K562 (cell line): ENCODE data around the gene ARID5B. TPM values are rescaled to one million over a fixed set of nuclear protein-coding genes. Genes with fewer than 3 reads are reported as not detected.

ENCODE experiments used
- EP400 ChIP-seq: fragments of 450-650 bp; IDR thresholded peaks from 2 replicates; pipeline ENCODE4 v1.6.1; 2017; ENCODE audit warnings: antibody characterized with exemption, mild to moderate bottlenecking, moderate library complexity
- HEY1 ChIP-seq: fragments of 250-450 bp; sonication (Bioruptor Pico); IDR thresholded peaks from 2 replicates; pipeline ENCODE4 v1.5.0; 2020; ENCODE audit warnings: mild to moderate bottlenecking, moderate library complexity, borderline replicate concordance
- POLR2AphosphoS2 ChIP-seq: IDR thresholded peaks from 2 replicates; pipeline ENCODE4 v1.6.1; 2012; ENCODE audit warnings: low read length, improper control_type of control experiment
- RBM15 ChIP-seq: fragments of 200-400 bp; formaldehyde crosslinking; IDR thresholded peaks from 2 replicates; pipeline ENCODE4 v1.6.1; 2018; ENCODE audit warnings: mild to moderate bottlenecking, low read length, moderate library complexity; ENCODE audit not compliant: insufficient read depth
- RBM39 ChIP-seq: fragments of 200-400 bp; formaldehyde crosslinking; optimal IDR thresholded peaks from 2 replicates; pipeline ENCODE3; 2018; ENCODE audit warnings: low read depth, low read length
- SRSF7 ChIP-seq: fragments of 200-400 bp; formaldehyde crosslinking; optimal IDR thresholded peaks from 2 replicates; pipeline ENCODE3; 2017; ENCODE audit warnings: mild to moderate bottlenecking, low read depth, low read length
- TOE1 ChIP-seq, 2 experiments: fragments of 450-650 bp in 1 of 2; sonication (generic) in 1 of 2; formaldehyde crosslinking in 1 of 2; IDR thresholded peaks; 2 replicates each; pipeline versions ENCODE4 v1.7.1 to v1.8.0; 2016 to 2022; ENCODE audit warnings: borderline replicate concordance in 2 of 2, mild to moderate bottlenecking in 2 of 2, antibody characterized with exemption in 1 of 2, inconsistent platforms in 1 of 2, low read depth in 1 of 2, missing genetic modification reagents in 1 of 2, moderate library complexity in 1 of 2
- polyA plus RNA-seq, 8 experiments: library from polyadenylated mRNA; depleted of rRNA in 4 of 8; stranded (reverse) in 5 of 8; unstranded in 3 of 8; fragments of >200 nt; fragmentation: Nextera tagmentation in 2 of 8; fragmentation: Illumina TruSeq in 1 of 8; extraction: Ambion mirVana in 2 of 8; extraction: Trizol in 1 of 8; gene quantifications; 2 replicates each; pipeline versions ENCODE4 v1.2.1 to v1.2.3, GENCODE V29; 2011 to 2014; ENCODE audit warnings: inconsistent platforms in 1 of 8, missing spikeins in 1 of 8
- total RNA-seq, 7 experiments: library from RNA; depleted of rRNA in 6 of 7; stranded (reverse); fragments of >200 nt in 6 of 7; fragmentation: Illumina TruSeq in 2 of 7; extraction: Trizol in 2 of 7; gene quantifications; 2 replicates each; pipeline versions ENCODE4 v1.2.1 to v1.2.3, GENCODE V29; 2011 to 2021; ENCODE audit warnings: low replicate concordance in 1 of 7
- TF ChIP-seq, protein P1 (sequence below): sonication (generic); formaldehyde crosslinking; IDR thresholded peaks from 2 replicates; pipeline ENCODE4 v1.4.0; 2020; ENCODE audit warnings: mild to moderate bottlenecking, missing genetic modification reagents
- TF ChIP-seq, protein P2 (sequence below): fragments of 450-650 bp; formaldehyde crosslinking; IDR thresholded peaks from 2 replicates; pipeline ENCODE4 v1.4.0; 2020; ENCODE audit warnings: mild to moderate bottlenecking, mixed read lengths
- TF ChIP-seq, protein P3 (sequence below): sonication (generic); formaldehyde crosslinking; IDR thresholded peaks from 2 replicates; pipeline ENCODE4 v1.8.0; 2022; ENCODE audit warnings: mild to moderate bottlenecking, missing genetic modification reagents, borderline replicate concordance
- TF ChIP-seq, protein P4 (sequence below), 2 experiments: fragments of 450-650 bp; IDR thresholded peaks; 2 replicates each; pipeline ENCODE4 v1.6.1; 2016; ENCODE audit warnings: mild to moderate bottlenecking in 2 of 2, borderline replicate concordance in 1 of 2, low read depth in 1 of 2, moderate library complexity in 1 of 2

ARID5B gene
- total and polyA plus RNA-seq, 9 of the 15 experiments (the other 6 are each of a cell fraction or from before 2014, with no cell fraction given) = 0.48 to 1.6 (median 0.80) TPM

DNA sequence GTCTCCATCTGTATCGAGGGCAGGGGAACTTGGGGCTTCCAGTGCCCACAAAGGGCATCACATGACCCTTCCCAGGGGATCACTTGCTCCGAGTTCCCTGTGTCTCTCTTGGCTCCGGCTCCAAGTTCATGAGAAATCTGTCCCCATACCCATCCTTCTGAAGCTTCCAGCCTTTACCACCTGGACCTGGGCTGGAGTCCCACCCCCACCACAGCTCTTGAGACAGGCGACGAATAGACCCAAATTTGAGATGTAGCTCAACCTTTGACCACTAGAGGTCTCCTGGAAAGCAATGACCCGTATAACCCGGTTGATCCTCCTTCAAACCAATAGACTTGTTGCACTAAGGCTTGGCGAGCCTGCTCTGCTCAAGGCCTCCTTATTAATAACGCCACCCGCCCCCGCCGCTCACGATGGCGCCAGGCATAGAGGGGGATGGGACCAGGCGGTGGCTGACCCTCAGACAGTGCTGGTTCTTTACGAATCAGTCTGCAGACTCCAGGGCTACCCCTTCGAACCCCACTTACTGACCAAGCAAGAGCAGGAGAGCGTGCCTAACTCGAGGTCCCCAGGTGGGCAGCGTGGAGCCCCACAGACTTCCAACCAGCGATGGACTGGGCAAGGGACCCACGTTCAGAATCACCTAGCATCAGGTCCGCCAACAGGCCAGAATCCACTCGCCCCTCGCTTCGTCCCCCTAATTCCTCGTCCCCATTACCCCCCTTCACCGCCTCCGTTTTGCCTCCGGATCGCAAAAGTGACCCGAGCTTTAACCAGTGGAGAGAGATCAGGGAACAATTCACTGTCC is 4.4 kb upstream of the ARID5B start (continued):
- no peak for TF ChIP-seq RBM39
- no peak for TF ChIP-seq EP400
- TF ChIP-seq, protein P1, sequence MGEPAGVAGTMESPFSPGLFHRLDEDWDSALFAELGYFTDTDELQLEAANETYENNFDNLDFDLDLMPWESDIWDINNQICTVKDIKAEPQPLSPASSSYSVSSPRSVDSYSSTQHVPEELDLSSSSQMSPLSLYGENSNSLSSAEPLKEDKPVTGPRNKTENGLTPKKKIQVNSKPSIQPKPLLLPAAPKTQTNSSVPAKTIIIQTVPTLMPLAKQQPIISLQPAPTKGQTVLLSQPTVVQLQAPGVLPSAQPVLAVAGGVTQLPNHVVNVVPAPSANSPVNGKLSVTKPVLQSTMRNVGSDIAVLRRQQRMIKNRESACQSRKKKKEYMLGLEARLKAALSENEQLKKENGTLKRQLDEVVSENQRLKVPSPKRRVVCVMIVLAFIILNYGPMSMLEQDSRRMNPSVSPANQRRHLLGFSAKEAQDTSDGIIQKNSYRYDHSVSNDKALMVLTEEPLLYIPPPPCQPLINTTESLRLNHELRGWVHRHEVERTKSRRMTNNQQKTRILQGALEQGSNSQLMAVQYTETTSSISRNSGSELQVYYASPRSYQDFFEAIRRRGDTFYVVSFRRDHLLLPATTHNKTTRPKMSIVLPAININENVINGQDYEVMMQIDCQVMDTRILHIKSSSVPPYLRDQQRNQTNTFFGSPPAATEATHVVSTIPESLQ = no peak
- TF ChIP-seq, protein P2, sequence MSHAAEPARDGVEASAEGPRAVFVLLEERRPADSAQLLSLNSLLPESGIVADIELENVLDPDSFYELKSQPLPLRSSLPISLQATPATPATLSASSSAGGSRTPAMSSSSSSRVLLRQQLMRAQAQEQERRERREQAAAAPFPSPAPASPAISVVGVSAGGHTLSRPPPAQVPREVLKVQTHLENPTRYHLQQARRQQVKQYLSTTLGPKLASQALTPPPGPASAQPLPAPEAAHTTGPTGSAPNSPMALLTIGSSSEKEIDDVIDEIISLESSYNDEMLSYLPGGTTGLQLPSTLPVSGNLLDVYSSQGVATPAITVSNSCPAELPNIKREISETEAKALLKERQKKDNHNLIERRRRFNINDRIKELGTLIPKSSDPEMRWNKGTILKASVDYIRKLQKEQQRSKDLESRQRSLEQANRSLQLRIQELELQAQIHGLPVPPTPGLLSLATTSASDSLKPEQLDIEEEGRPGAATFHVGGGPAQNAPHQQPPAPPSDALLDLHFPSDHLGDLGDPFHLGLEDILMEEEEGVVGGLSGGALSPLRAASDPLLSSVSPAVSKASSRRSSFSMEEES (CRISPR knock-in tag) = peak; percentile 58
- TF ChIP-seq HEY1 (CRISPR knock-in tag) = no peak
- TF ChIP-seq, protein P3, sequence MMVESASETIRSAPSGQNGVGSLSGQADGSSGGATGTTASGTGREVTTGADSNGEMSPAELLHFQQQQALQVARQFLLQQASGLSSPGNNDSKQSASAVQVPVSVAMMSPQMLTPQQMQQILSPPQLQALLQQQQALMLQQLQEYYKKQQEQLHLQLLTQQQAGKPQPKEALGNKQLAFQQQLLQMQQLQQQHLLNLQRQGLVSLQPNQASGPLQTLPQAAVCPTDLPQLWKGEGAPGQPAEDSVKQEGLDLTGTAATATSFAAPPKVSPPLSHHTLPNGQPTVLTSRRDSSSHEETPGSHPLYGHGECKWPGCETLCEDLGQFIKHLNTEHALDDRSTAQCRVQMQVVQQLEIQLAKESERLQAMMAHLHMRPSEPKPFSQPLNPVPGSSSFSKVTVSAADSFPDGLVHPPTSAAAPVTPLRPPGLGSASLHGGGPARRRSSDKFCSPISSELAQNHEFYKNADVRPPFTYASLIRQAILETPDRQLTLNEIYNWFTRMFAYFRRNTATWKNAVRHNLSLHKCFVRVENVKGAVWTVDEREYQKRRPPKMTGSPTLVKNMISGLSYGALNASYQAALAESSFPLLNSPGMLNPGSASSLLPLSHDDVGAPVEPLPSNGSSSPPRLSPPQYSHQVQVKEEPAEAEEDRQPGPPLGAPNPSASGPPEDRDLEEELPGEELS (CRISPR knock-in tag) = no peak
- peak; percentile 46; the same call in 1 of the 2 replicates for TF ChIP-seq TOE1 (IDR thresholded peaks at IDR 0.05; ENCODE audit: borderline replicate concordance)
- no peak for TF ChIP-seq TOE1 (CRISPR knock-in tag; IDR thresholded peaks at IDR 0.05; ENCODE audit: borderline replicate concordance, low read depth)
- no peak for TF ChIP-seq SRSF7
- no peak for TF ChIP-seq POLR2AphosphoS2
- no peak for TF ChIP-seq RBM15
- TF ChIP-seq, protein P4, sequence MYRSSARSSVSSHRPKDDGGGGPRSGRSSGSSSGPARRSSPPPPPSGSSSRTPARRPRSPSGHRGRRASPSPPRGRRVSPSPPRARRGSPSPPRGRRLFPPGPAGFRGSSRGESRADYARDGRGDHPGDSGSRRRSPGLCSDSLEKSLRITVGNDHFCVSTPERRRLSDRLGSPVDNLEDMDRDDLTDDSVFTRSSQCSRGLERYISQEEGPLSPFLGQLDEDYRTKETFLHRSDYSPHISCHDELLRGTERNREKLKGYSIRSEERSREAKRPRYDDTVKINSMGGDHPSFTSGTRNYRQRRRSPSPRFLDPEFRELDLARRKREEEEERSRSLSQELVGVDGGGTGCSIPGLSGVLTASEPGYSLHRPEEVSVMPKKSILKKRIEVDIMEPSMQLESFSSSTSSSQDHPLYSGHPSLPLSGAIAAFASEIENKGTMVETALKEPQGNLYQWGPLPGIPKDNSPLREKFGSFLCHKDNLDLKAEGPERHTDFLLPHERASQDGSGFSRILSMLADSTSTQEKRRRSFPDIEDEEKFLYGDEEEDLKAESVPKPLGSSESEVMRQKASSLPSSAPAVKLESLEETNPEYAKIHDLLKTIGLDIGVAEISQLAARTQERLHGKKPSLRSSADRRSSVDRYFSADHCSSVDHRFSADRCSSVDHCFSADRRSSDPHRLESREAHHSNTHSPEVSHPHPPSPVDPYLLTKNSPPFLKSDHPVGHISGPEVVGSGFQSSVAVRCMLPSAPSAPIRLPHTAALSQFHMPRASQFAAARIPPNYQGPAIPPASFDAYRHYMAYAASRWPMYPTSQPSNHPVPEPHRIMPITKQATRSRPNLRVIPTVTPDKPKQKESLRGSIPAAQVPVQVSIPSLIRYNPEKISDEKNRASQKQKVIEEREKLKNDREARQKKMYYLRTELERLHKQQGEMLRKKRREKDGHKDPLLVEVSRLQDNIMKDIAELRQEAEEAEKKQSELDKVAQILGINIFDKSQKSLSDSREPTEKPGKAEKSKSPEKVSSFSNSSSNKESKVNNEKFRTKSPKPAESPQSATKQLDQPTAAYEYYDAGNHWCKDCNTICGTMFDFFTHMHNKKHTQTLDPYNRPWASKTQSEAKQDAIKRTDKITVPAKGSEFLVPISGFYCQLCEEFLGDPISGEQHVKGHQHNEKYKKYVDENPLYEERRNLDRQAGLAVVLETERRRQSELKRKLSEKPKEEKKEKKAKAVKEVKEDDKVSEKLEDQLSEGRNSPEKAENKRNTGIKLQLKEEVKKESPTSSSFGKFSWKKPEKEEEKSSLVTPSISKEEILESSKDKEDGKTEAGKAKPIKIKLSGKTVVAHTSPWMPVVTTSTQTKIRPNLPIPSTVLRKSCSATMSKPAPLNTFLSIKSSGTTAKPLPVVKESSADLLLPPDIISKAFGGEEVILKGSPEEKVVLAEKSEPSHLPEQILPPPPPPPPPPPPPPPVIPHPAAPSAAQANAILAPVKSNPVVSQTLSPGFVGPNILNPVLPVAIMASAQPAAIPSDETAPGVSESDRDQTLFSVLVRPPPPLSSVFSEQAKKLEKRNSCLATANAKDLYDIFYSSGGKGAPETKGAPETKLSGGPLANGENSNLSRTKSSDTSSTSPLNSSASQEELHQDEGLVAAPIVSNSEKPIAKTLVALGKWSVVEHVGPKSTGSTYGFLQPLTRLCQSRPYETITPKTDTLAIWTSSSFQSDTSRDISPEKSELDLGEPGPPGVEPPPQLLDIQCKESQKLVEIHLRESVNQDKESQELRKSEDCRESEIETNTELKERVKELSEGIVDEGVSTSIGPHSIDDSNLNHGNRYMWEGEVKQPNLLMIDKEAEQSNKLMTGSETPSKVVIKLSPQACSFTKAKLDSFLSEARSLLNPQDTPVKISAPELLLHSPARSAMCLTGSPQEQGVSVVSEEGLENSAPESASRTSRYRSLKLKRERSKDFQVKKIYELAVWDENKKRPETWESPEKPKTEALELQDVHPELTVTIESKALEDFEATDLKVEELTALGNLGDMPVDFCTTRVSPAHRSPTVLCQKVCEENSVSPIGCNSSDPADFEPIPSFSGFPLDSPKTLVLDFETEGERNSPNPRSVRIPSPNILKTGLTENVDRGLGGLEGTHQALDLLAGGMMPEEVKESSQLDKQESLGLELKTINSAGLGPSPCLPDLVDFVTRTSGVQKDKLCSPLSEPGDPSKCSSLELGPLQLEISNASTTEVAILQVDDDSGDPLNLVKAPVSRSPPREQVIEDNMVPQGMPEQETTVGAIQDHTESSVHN (IDR thresholded peaks at IDR 0.05; ENCODE audit: borderline replicate concordance in 1 of 2, low read depth in 1 of 2) = no peak
